ENCODE measurements around the gene PER2.
A peak's percentile ranks its signal among the peaks of the same experiment; 100 is the strongest.
"Not testable (repeated sequence)": the region's sequence is repeated elsewhere in the genome, so short reads cannot be mapped to it uniquely, and the experiment has no call there.

Gene PER2, protein sequence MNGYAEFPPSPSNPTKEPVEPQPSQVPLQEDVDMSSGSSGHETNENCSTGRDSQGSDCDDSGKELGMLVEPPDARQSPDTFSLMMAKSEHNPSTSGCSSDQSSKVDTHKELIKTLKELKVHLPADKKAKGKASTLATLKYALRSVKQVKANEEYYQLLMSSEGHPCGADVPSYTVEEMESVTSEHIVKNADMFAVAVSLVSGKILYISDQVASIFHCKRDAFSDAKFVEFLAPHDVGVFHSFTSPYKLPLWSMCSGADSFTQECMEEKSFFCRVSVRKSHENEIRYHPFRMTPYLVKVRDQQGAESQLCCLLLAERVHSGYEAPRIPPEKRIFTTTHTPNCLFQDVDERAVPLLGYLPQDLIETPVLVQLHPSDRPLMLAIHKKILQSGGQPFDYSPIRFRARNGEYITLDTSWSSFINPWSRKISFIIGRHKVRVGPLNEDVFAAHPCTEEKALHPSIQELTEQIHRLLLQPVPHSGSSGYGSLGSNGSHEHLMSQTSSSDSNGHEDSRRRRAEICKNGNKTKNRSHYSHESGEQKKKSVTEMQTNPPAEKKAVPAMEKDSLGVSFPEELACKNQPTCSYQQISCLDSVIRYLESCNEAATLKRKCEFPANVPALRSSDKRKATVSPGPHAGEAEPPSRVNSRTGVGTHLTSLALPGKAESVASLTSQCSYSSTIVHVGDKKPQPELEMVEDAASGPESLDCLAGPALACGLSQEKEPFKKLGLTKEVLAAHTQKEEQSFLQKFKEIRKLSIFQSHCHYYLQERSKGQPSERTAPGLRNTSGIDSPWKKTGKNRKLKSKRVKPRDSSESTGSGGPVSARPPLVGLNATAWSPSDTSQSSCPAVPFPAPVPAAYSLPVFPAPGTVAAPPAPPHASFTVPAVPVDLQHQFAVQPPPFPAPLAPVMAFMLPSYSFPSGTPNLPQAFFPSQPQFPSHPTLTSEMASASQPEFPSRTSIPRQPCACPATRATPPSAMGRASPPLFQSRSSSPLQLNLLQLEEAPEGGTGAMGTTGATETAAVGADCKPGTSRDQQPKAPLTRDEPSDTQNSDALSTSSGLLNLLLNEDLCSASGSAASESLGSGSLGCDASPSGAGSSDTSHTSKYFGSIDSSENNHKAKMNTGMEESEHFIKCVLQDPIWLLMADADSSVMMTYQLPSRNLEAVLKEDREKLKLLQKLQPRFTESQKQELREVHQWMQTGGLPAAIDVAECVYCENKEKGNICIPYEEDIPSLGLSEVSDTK (N-terminal part only)

DNA sequence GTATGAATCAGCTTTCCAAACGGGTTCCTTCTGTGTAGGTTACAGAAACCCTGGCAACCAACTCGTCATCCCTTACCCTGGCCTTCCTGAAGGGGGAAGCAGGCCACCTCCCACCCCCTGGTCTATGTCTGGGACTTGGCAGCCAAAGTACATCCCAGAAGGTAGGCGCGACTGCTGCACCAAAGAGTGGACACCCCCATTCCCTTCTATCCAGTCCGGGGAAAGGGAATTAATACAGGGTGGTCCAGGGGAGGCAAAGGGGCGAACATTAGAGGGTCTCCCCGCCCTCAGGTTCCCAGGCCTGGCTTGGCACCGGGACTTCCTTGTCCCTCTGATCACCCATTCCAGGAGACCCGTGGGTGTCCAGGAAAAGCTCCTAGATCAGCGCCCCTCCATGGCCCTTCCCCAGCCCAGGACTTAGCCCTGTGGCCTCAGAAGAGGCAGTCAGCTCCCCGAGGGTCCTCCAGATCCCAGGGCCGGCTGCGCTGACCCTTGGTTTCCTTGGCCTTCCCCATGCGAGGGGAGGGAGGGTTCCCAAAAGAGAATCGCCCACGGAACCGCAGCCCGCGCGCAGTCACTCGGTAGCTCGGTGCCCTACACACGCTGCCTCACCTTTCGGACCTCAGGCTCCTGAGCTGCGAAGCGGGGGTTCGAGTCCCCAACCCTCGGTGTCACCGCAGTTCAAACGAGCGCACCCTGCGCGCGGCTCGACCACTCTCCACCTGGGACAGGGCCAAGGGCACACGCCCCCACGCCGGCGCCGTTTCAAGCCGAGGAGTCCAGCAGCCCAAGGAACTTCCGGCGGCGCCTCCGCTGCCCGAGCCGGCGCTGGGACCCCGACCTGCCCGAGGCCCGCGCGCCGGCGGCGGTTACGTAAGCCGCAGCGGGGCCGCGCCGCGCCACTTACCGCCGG is at the start of gene PER2:
TSS of gene PER2 (minus strand) at position 874 of the 913 bp plus-strand sequence. CDS start 10,674 bp downstream, outside the sequence.
- DNase-seq, result no peak

DNA sequence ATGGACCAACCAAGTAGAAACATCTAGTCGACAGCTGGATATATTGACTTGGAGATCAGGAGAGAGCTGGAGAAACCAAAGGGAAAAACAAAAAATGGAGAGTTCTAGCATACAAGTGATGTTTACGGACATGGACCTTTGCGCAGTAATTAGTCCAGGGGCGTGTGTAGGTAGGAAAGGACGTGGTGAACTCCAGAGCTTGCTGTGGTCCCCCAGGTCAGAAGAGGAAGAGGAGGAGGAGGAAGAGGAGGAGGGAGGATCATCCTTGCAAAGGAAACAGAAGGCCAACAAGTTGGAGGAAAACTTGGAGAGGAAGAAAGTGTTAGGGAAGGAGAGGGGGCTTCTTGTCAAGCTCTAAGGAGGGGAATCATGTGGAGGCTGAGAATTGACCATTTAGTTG is 49.4 kb upstream of the PER2 start:
- no peak for DNase-seq

DNA sequence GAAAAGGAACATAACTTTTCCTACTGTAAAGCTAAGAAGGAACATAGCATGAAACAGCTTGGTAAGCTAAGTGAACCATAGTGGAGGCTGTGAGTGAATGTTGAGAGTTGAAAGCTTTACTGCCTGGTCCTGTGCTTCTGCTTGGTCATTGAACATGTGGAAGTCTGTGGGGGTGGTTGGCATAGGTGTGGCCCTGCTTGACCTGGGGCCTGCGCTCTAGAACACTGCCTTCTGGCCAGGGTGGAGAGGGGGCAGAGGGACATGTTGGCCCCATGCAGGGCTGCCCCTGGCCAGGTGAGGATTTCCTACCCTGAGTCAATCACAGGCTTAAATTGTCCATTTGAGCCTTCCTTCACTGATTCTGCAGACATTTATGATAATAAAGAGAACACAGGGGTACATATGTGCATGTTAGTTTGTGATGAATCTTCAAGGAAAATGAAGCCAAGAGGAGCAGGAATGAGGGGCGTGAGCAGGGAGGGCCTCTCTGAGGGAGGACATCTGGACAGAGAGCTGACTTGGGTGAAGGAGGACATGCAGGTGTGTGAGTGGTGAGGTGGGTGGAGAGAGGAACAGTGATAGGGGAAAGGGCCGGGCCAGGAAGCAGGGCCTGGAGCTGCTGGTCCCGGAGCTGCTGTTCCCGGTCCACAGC is 48.5 kb upstream of the PER2 start:
- DNase-seq, result no peak

DNA sequence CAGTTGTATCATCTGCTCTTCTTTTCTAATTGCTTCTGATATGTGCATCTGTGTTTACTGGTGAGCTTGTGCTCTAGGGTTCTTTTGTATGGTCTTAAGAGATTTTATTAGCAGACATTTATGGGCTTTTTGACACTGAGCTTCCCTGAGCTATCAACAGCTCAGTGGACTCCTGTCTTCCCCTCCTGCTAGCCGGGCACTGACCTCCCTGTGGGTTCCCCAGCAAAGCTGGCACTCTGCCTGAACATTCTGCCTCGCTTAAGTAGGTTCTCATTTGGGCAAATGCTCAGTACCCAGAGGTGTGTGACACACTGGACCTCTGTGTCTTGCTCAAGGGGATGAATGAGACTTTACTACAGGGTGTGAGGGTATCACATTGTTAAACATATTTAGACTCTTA is 47.7 kb upstream of the PER2 start:
- DNase-seq, result no peak

DNA sequence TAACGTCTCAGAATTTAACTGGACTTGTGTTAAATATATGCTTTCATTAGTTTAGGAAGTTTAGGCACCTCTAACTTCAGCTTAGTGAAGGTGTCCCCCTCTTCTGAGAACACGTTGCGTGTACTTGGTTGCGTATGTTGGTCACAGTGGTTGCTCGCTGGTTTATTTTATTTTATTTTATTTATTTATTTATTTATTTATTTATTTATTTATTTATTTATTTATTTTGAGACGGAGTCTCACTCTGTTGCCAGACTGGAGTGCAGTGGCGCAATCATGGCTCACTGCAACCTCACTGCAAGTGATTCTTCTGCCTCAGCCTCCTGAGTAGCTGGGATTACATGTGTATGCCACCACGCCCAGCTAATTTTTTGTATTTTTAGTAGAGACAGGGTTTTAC is 47.2 kb upstream of the PER2 start:
- not testable (repeated sequence) for DNase-seq

DNA sequence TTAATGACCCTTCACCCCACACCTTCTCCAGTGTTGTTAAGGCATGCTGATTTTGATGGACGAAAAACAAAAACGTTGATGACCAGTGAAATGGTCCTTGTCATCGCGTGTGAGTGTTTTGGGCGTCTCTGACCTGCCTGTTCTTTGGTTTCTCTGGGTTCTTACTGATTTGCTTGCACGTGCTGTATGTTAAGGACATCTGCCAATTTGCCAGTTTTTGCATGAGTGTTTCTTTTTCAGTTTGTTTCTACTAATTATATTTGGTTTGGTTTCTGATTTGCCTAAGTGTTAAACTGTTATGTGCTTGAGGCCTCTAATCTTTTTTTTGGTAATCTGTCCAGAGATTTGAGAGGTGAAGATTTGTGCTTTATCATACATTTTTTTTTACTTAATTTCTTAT is 46.5 kb upstream of the PER2 start:
- no peak for DNase-seq

DNA sequence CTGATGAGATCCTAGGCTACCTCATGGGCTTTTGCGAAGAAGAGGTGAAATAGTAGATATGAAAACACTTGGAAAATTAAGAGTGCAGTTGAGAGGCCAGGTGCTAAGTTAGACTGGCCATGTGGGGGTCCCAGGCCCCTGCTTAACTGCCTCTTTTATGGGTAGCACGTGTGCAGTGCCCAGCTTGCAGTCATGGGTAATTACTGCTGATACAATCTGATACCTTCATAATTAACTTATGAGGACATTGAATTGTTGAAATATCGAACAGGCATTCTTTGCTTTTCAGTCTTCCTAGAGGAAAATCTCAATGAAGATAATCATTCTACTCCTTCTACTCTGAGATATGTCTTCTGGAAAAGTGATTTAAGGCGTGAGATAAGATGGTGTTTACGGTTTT is 43.5 kb upstream of the PER2 start:
- no peak for DNase-seq

DNA sequence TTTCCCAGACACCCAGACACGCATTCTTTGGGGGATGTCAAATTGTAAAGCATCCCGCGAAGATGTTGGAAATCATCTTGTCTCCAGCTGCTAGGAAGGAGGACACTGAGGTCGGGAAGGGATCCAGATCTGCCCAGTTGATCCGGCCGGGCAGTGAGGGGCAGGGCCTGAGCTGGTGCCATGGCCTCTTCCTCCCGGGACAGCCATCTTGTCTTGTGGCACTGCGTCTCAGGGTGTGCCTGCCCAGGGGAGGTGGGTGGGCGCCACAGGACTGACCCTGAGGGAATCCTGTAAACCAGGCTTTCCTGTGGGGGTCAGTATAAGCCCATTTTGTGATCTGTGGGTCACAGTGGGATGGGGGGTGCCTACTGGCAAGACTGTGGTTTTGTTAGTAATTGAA is 42.0 kb upstream of the PER2 start:
- DNase-seq, result no peak

DNA sequence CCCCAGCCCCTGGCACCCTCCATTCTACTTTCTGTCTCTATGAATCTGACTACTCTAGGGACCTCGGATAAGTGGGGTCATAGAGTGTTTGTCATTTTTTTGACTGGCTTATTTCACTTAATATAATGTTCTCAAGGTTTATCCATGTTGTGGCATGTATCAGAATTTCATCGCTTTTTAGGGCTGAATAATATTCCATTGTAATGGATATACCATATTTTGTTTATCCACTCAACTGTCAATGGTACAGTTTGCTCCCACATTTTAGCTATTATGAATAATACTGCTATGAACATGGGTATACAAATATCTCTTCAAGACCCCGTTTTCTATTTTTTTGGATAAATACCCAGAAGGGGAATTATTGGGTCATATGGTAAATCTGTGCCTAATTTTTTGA is 39.3 kb upstream of the PER2 start:
- no peak for DNase-seq

DNA sequence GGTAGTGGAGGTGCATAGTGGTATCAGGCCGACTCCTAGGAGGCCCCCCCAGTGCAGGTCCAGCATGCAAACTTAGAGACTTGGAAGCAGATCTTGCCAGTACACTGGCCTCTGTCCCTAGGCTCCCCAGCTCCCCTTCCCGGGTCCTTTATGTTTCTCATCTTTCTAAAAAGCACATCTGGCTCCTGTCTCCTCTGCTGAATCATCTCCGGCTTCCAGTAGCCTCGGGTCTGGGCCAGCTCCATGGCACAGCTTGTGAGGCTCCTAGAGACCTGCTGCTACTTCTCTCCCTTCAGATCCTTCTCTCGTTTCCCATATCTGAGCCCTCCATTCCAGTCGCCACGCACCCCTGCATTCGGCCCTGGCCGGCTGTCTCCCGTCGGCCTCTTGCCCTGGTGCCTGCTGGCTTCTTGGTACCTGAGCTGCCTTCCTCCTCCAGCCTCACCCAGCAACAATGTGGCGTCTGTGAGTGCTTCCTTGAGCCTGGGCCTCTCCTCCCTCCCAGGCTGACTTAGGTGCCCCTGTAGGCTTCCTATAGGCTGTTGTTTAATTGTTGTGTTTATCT is 38.5 kb upstream of the PER2 start:
- DNase-seq, result no peak

DNA sequence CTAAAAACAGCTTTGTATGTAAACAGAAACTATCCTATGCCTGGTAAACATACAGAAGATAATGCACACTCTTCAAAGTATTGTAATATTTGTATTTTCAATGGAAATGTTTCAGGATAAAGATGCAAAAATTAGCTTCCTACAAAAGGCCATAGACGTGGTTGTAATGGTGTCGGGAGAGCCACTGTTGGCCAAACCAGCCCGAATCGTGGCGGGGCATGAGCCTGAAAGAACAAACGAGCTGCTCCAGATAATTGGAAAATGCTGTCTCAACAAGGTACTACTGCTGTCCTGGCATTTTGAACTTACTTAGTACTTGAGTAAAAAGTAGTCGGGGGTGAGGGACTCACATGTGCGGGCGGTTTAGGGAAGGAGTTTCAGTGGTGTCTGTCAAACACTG is 37.3 kb upstream of the PER2 start:
- DNase-seq, result no peak

DNA sequence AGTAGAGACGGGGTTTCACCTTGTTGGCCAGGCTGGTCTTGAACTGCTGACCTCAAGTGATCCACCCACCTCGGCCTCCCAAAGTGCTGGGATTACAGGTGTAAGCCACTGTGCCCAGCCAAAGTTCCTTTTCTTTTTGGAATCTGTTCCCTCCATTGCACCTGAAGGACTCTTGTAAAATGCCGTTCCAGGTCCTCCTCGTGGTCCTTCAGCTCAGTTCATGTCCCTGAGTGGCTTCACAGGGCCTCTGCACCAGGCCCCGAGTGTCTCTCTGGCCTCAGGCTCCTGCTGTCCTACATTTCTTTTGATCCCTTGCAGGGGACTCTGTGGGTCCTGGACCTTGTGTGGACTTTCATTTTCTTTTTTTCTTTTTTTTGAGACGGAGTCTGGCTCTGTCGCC is 35.8 kb upstream of the PER2 start:
- not testable (repeated sequence) for DNase-seq

DNA sequence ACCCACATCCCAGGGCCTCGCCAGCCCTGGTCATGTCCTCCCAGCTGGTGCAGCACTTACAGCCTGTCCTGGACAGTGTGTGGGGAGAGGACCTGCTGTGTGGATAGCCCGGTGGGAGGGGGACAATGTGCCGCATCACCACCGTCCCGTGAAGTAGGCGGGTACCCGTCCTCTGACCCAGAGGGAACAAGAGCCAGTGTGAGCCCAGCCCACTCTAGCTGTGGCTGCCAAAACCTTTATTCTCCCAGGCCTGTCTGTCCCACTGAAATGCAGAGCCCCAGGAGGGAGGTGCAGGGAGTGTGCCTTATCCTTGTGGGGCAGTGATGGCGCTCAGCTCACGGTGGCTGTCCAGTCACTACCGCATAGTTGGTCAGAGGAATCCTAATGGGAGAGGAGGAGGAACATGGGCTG is 33.6 kb upstream of the PER2 start:
- DNase-seq, result no peak

DNA sequence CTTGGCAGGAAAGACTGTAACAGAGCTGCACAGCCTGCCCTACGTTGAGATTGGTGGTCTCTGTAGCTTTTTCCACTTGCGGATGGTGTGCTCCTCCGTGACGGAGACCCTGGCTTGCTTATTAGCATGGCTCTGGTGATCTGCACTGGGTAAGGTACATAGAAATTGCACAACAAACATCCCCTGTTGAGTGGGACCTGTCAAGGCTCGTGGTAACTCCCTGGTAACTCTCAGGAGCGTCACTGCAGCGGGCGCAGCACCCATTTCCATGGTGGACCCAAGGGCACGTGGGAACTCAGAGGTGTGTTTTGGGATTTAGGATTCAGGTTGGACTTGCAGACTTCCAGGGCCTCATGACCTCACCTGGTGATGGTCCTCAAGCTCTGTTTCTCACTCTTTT is 33.1 kb upstream of the PER2 start:
- no peak for DNase-seq

DNA sequence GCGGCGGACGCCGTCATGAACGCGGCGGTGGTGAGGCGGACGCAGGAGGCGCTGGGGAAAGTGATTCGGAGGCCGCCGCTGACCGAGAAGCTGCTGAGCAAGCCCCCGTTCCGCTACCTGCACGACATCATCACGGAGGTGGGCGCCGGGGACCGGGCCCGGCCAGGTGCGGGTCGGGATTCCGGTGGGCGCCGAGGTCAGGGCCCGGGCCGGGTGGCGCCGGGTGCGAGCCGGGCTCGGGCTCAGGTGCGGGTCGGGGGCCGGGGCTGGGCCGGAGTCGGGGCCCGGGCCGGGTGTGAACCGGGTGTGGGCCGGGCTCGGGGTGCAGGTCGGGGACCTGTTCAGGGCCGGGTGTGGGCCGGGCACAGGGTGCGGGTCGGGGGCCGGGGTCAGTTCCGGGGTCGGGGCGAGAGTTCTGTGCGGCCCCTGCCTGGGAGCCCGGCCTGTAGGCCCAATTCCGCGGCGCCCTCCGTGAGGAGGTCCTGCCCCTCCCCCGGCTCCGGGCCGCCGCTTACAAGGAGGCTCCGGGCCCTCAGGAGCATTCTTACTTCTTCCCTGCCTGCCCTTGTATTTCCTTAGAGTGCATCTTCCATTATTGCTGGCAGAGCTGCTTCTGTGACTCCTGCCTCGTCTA is 32.4 kb upstream of the PER2 start:
- no peak for DNase-seq

DNA sequence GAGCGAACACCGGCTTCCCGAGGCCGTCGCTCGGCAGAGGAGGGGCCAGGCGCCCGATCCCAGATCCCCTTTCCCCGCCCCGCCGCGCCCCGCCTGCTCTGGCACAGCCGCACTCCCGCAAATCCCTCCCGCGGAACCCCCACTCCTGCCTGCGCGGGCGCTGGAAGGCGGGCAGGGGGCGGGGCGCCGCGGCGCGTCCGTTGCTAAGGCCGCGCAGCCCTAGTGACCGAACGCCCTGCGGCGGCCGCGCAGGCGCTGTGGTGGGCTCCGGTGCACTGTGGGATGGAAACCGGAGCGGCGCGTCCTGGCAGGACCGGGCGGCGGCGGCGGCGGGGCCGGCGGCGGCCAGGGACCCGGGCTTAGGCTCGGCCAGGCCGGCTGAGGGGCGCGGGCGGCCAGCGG is 31.8 kb upstream of the PER2 start, which contains the start of gene TRAF3IP1:
TSS of gene TRAF3IP1 (plus strand) at position 273 of the 402 bp plus-strand sequence. CDS start 145 bp downstream, outside the sequence.
- peak; percentile 95 for DNase-seq

DNA sequence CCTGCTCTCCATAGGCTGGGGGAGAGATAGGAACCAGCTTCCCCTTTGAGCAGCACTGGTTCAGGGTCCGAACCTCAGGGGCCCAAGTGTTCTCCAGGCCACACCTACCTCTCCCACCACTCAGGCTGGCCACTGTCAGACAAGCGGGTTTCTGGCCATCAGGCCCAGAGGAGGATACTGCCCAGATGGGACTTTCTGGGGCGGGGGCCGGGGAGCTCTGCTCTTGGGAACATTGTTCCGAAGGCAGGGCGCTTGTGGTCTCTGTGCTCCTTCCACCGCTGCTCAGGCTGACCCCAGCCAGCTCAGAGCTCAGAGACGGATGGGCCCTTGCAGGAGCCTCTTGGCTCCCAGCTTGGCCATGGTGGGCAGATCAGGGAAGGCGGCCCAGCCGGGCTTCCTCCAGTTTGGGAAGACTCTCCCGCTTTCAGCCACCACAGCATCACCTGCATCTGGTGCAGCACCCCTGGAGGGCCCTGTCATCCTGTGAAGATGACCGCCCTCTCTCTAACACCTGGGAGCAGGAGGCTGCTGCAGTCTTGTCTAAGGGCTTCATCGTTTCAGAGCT is 26.7 kb upstream of the PER2 start:
- no peak for DNase-seq

DNA sequence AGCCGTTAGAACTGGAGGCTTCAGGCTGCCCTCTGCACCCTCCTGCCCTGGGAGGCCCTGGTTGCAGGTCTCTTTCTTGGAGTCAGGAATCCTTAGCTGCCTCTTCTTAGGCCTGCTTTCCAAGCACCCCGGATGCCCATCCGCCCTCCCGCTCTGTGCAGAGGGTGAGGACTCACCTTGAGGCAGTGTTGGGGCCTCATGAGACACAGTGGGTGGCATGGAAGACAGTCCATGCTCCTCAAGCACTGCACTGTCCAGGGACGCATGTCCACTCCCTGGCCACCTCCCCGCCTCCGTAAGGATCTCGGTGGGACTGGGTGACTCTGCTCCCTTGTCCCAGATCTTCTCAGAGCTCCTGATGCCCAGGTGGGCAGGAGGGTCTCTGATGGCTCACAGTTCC is 26.2 kb upstream of the PER2 start:
- no peak for DNase-seq

DNA sequence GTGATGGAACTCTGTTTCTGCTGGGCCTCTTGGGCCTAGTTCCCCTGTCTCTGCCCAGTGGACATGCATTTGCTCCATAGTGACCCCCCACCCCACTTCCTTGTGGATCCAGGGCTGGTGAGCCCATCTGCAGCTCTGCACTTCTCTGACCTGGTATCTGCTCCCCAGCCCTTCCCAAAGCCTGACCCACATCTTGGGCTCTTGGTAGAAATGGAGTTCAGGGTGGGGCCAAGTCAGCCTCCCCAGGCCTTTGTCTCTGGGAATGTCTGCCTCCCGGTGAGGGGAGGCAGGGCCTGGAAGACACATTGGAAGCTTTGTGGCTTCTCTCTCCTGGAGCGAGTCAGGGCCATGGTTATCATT is 25.6 kb upstream of the PER2 start:
- no peak for DNase-seq

DNA sequence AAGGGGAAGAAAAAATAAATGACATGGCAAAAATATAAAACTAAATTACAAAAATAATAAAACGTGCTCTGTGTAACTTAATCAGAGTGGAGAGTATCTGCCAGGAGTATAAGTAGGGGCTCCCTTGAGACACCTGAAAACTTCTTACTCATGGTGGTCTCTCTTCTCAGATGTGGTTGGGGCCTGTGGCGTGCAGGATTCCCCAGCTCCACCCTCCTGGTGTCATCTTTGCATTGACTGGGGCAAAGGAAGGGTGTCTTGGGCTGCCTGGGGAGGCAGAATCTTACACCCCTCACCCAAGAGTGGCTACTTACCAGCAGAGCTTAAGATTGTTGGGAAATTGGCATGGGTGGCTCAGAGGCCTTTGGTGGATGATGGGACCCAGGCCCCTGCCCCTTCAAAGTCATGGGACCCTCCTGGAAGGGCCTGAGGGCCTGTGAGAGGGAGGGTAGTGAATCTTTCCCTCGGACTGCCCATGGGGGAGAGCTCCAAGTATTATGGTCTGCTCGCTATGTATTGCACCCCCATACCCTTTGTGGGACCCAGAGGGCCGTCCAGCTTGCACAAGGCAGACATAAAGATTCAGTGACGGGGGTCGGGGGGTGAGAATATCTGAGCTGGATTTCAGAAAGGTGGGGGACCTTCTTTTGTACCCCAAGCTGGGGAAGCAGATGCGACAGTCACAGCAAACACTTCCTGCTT is 25.0 kb upstream of the PER2 start:
- DNase-seq, result no peak

Measured in NCI-H345 (cell line).